Lower leg skin (tissue), 3 donors: ENCODE results near the gene MYRIP.

Experiments
- CTCF ChIP-seq, 3 donors: fragments of 450-650 bp; IDR thresholded peaks; one replicate each; pipeline ENCODE4 v1.5.1; 2016; ENCODE audit warnings: antibody characterized with exemption in 3 of 3, mild to moderate bottlenecking in 3 of 3, moderate library complexity in 2 of 3
- POLR2A ChIP-seq, 2 donors: fragments of 450-650 bp; IDR thresholded peaks; one replicate each; pipeline ENCODE4 v1.6.1; 2016 to 2017; ENCODE audit warnings: antibody characterized with exemption in 2 of 2, mild to moderate bottlenecking in 1 of 2, moderate library complexity in 1 of 2

- TF ChIP-seq CTCF (IDR thresholded peaks at IDR 0.05) (no peak), POLR2A (IDR thresholded peaks at IDR 0.05) (no peak)
Measured at GRCh38 chr3:40223856-40224255, 414.4 kb downstream of the MYRIP start.
